K562 (cell line): ENCODE measurements around the gene KIRREL1. TPM values are rescaled to one million over a fixed set of nuclear protein-coding genes. Genes with fewer than 3 reads are reported as not detected.

Experiments used
- ATAC-seq: fragments of 200-7000 bp; cut with Tn5 transposase; 3 replicates; pipeline ENCODE4 v1.9.1; 2020; ENCODE audit warnings: moderate library complexity
- BruUV-seq: library from RNA; stranded (reverse); fragments of 400-500 nt; replicated peaks from 2 replicates; lab custom pipeline; 2021; lab: Mats Ljungman, UMichigan
- CTCF ChIA-PET: fragments of 300-600 bp; formaldehyde crosslinking; extraction: SDS; loops from one replicate; lab custom pipeline; 2021; ENCODE audit warnings: low intra/inter-chr PET ratio; lab: Yijun Ruan, JAX
- POLR2A ChIA-PET: fragments of 300-600, 350-650 bp; sonication (Branson Sonifier 250); formaldehyde crosslinking; extraction: SDS; loops from one replicate; lab custom pipeline; 2021; ENCODE audit warnings: antibody characterized with exemption, inconsistent platforms; lab: Yijun Ruan, JAX
- DNase-seq, 4 experiments: peaks; one replicate each; pipeline versions ENCODE4 v3.0.0 to v3.0.0-alpha.2; 2011 to 2018; ENCODE audit warnings: low spot score in 3 of 4, mixed read lengths in 3 of 4; ENCODE audit errors: extremely low read depth in 1 of 4
- FAIRE-seq: peaks from 2 replicates; lab custom pipeline; 2011; peaks lifted over from hg19 to GRCh38; lab: Jason Lieb, UNC
- H2AFZ ChIP-seq: 2 replicates; pipeline ENCODE4 v1.6.0; 2011; ENCODE audit warnings: low read depth, low read length, control low read depth, inconsistent platforms
- H3K27ac ChIP-seq: fragments of 200-600 bp; 3 replicates; pipeline ENCODE4 v1.8.0; 2011; ENCODE audit warnings: low read depth, mild to moderate bottlenecking, control low read depth, inconsistent platforms, low read length, moderate library complexity, mixed read lengths; ENCODE audit errors: extremely low read depth
- H3K27me3 ChIP-seq, 2 experiments: fragments of 300-600 bp in 1 of 2; 2 replicates in 1 of 2; 3 replicates in 1 of 2; pipeline versions ENCODE4 v1.6.0 to v1.8.0; 2011; ENCODE audit warnings: inconsistent platforms in 2 of 2, low read length in 2 of 2, mild to moderate bottlenecking in 1 of 2, mixed read lengths in 1 of 2, moderate library complexity in 1 of 2; ENCODE audit not compliant: control insufficient read depth in 2 of 2, insufficient read depth in 2 of 2
- H3K36me3 ChIP-seq: fragments of 300-600 bp; 3 replicates; pipeline ENCODE4 v1.8.0; 2011; ENCODE audit warnings: mild to moderate bottlenecking, low read length, inconsistent platforms; ENCODE audit not compliant: control insufficient read depth, insufficient read depth
- H3K4me1 ChIP-seq, 2 experiments: fragments of 200-600 bp in 1 of 2; replicated peaks in 1 of 2; 2 replicates in 1 of 2; 3 replicates in 1 of 2; pipeline versions ENCODE4 v1.5.1 to v1.8.0; 2011; ENCODE audit warnings: inconsistent platforms in 2 of 2, low read length in 2 of 2, mild to moderate bottlenecking in 1 of 2, mixed read lengths in 1 of 2, moderate library complexity in 1 of 2; ENCODE audit not compliant: control insufficient read depth in 2 of 2, insufficient read depth in 2 of 2
- H3K4me2 ChIP-seq: 2 replicates; pipeline ENCODE4 v1.6.1; 2011; ENCODE audit warnings: low read length, control low read depth, inconsistent platforms, mixed read lengths; ENCODE audit not compliant: insufficient read depth
- H3K4me3 ChIP-seq: fragments of 200-600 bp; sonication (generic), shearing (Covaris generic); 2 replicates; pipeline ENCODE4 v1.5.1; 2016; ENCODE audit warnings: control low read depth, inconsistent platforms
- H3K79me2 ChIP-seq: fragments of 200-600 bp; 3 replicates; pipeline ENCODE4 v1.8.0; 2011; ENCODE audit warnings: low read length, inconsistent platforms; ENCODE audit not compliant: control insufficient read depth, insufficient read depth
- H3K9ac ChIP-seq, 2 experiments: 2 replicates each; pipeline versions ENCODE4 v1.6.0 to v1.6.1; 2011; ENCODE audit warnings: low read depth in 2 of 2, low read length in 2 of 2, control low read depth in 1 of 2, inconsistent platforms in 1 of 2, mild to moderate bottlenecking in 1 of 2, mixed read lengths in 1 of 2; ENCODE audit not compliant: insufficient read depth in 1 of 2
- H3K9me1 ChIP-seq: one replicate; pipeline ENCODE4 v1.6.0; 2011; ENCODE audit warnings: inconsistent platforms, mild to moderate bottlenecking, low read length, moderate library complexity; ENCODE audit not compliant: control insufficient read depth, insufficient read depth
- H3K9me3 ChIP-seq: replicated peaks from 2 replicates; pipeline ENCODE4 v1.5.1; 2011; ENCODE audit warnings: low read depth, low read length, inconsistent platforms; ENCODE audit not compliant: control insufficient read depth, insufficient read depth
- H4K20me1 ChIP-seq: replicated peaks from 2 replicates; pipeline ENCODE4 v1.6.1; 2011; ENCODE audit warnings: low read length, inconsistent platforms, mixed read lengths; ENCODE audit not compliant: control insufficient read depth, insufficient read depth
- HDAC3 ChIP-seq: fragments of 450-650 bp; IDR thresholded peaks from 2 replicates; pipeline ENCODE4 v1.6.1; 2018; ENCODE audit warnings: borderline replicate concordance, mild to moderate bottlenecking, moderate library complexity; ENCODE audit not compliant: partially characterized antibody
- PHTF2 ChIP-seq: fragments of 250-450 bp; sonication (Bioruptor Pico); IDR thresholded peaks from 2 replicates; pipeline ENCODE4 v1.5.0; 2021; ENCODE audit warnings: mild to moderate bottlenecking
- PRDM10 ChIP-seq: fragments of 450-650 bp; IDR thresholded peaks from 2 replicates; pipeline ENCODE4 v1.6.1; 2018; ENCODE audit not compliant: partially characterized antibody
- RBM39 ChIP-seq: fragments of 200-400 bp; formaldehyde crosslinking; optimal IDR thresholded peaks from 2 replicates; pipeline ENCODE3; 2018; ENCODE audit warnings: low read depth, low read length
- SREBF1 ChIP-seq: fragments of 150-350 bp; IDR thresholded peaks from 2 replicates; pipeline ENCODE4 v1.6.1; 2014; ENCODE audit warnings: antibody characterized with exemption, low read depth, low read length, borderline replicate concordance
- ZNF57 ChIP-seq: fragments of 450-650 bp; formaldehyde crosslinking; IDR thresholded peaks from 2 replicates; pipeline ENCODE4 v1.4.0; 2020; ENCODE audit warnings: mild to moderate bottlenecking, moderate library complexity
- WGBS: fragments of 100-300 bp; shearing (Covaris generic); methylation state at CpG from one replicate; pipeline ENCODE4 v1.1.6; 2016; ENCODE audit warnings: low coverage, mixed read lengths; ENCODE audit not compliant: insufficient coverage; ENCODE audit errors: missing lambda C conversion rate; 5-methylcytosine and 5-hydroxymethylcytosine counted together
- in situ Hi-C: fragments of 300-500 bp; cut with MboI; formaldehyde crosslinking; loops from 4 replicates; pipeline ENCODE4 v1.15.0; 2018; ENCODE audit warnings: inconsistent platforms, mixed read lengths
- intact Hi-C: fragments of 100-400 bp; cut with micrococcal nuclease; formaldehyde crosslinking; loops from 2 replicates; pipeline ENCODE4 v1.14.2; 2022
- polyA plus RNA-seq, 8 experiments: library from polyadenylated mRNA; depleted of rRNA in 4 of 8; stranded (reverse) in 5 of 8; unstranded in 3 of 8; fragments of >200 nt; fragmentation: Nextera tagmentation in 2 of 8; fragmentation: Illumina TruSeq in 1 of 8; extraction: Ambion mirVana in 2 of 8; extraction: Trizol in 1 of 8; gene quantifications; 2 replicates each; pipeline versions ENCODE4 v1.2.1 to v1.2.3, GENCODE V29; 2011 to 2014; ENCODE audit warnings: inconsistent platforms in 1 of 8, missing spikeins in 1 of 8
- total RNA-seq, 7 experiments: library from RNA; depleted of rRNA in 6 of 7; stranded (reverse); fragments of >200 nt in 6 of 7; fragmentation: Illumina TruSeq in 2 of 7; extraction: Trizol in 2 of 7; gene quantifications; 2 replicates each; pipeline versions ENCODE4 v1.2.1 to v1.2.3, GENCODE V29; 2011 to 2021; ENCODE audit warnings: low replicate concordance in 1 of 7

Gene KIRREL1
- total and polyA plus RNA-seq, 9 of the 15 experiments (the other 6 are each of a cell fraction or from before 2014, with no cell fraction given) = under 0.01 to 0.22 (median 0.03) TPM; not detected in 3

DNA sequence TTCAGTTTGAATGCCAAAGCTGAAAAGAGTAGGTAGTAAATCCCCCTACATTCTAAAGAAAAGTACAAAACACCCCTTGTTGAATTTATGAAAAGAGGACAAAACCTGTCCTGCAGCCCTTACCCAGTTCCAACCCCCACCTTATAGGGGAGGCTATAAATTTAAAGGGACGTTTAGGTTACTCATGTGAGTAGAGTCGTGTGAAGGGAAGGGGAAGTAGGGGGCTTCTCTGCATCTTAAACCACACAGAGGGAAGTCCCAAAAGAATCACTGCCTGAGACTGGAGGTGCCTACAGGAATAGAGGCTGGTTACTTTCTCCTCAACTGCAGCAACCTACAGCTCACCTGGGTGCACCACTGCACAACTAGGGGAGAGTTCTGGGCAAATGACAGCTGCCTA, 36.7 kb upstream of the KIRREL1 start:
- ChIA-PET CTCF (no interaction called here), POLR2A (interaction anchor here (0.8 kb wide), 1 partner anchor 16 kb away, joined by 4 read pairs; no protein-coding TSS in a partner anchor)
- ATAC-seq = no peak
- Histone ChIP-seq H3K4me2 (no peak overlapping the region), H3K4me1 (no peaks in the 10 kb centered on the region), H3K9ac (no peak overlapping the region), H3K79me2 (no peaks in the 10 kb centered on the region), H4K20me1 (no peaks in the 10 kb centered on the region), H3K4me3 (no peak overlapping the region), H3K27ac (no peak overlapping the region), H3K9me3 (no peaks in the 10 kb centered on the region), H3K9me1 (no peaks in the 10 kb centered on the region), H3K27me3 (peaks cover 0 to 9% of the 10 kb centered on the region in 2 experiments; a peak in 2 of 5 replicates), H3K36me3 (no peaks in the 10 kb centered on the region), H2AFZ (no peak overlapping the region)
- WGBS = 0% methylated on average over 2 of the region's 2 CpGs
- BruUV-seq = no TSS peak
- intact Hi-C loops = no loop called here
- no peak for FAIRE-seq
- TF ChIP-seq HDAC3 = no peak
- no peak for TF ChIP-seq ZNF57 (CRISPR knock-in tag)
- TF ChIP-seq SREBF1 = no peak
- no peak for TF ChIP-seq PHTF2 (CRISPR knock-in tag)
- no peak for TF ChIP-seq PRDM10
- no peak for TF ChIP-seq RBM39
- no peak for DNase-seq
- in situ Hi-C loops = no loop called here
